ENCODE data around the gene INAVA.

DNA sequence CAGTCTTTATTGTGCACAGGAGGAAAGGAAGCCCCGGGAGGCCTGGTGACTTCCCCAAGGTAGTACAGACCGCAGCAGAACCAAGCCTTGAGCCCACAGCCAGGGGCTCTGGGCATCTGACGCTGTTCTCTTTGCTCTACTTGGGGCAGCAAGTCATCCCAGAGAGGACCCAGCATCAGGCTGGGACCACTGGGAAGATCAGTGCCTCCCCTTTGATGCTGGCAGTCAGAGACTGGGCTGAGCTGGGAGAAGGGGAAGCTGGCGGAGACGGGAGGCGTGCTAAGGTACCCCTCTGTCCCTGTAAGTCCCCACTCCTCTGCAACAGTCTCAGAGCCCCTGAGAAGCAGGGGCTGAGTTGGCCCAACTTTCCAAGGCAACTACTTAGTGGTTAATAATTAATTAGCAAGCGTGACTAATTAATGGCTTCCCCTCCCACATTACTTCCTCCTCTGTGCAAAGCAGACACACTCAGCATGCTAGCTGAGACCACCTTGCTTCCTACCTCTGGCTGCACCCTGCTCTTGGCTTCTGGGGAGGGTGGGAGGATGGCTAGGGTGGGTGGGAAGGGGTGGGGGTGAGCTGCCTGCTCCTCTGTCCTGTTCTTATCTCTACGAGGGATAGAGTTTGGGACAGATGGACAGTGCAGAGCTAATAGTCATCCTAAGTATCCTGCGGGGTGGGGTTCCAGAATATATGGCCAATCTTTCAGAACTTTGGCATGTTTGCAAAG lies 1.3 kb downstream of the INAVA start:
- TF ChIP-seq MAX (IDR thresholded peaks at IDR 0.05) (no peak), REST (IDR thresholded peaks at IDR 0.05; ENCODE audit: low read depth) (no peak), TCF12 (IDR thresholded peaks at IDR 0.05; ENCODE audit: low read depth) (no peak)
